ENCODE results near the gene KRTAP5-11. TPM values are rescaled to one million over a fixed set of nuclear protein-coding genes. Genes with fewer than 3 reads are reported as not detected.

KRTAP5-11 gene
- total and polyA plus RNA-seq, 2 donors (not counting 1 experiment from before 2014, with no cell fraction given) = not detected

DNA sequence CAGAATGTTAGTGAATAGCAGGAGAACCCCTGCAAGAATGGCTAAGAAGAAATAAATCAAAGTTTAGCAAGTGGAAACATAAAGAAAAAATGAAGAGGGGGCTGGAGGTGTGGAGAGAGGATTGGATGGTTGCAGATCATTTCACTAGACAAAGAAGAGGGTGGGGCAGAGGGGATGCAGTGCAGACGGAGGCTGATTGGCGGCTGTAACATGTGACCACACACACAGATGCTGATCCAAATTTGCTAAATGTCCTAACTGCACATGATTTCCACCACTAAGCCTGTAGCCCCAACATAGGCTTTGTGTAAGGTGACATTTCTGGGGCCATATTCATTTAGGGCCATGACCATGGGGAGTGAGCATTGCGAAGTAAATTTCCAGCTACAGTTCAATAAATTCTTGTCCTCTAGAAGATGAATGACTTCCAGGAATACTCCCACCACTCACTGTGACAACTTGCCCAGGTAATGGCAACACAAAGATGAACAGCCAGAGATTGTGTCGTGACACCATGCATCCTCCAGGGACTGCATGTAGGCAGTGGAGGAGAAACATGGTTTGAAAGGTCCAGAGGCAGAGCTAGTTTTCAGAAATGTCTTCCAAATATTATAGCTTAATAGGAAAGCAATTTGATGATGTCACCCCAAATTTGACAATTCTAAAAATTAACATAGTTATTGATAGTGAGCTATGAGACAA is 6.8 kb downstream of the KRTAP5-11 start:
- intact Hi-C loops (cut with micrococcal nuclease) = no loop called here
- no CpG with 5 or more reads among the region's 4 CpGs for WGBS (ENCODE audit: insufficient coverage)
- CTCF ChIA-PET = no interaction called here
- H3K9ac ChIP-seq (ENCODE audit: low read length) = no peak overlapping the region
- peaks cover 15% of the 10 kb centered on the region for H3K27me3 Mint-ChIP-seq
- ATAC-seq (ENCODE audit: low read depth) (no peak), DNase-seq (no peak)
- H3K4me2 ChIP-seq (replicated peaks; ENCODE audit: low read depth, low read length, poor library complexity, severe bottlenecking) = no peak overlapping the region
- H3K27ac Mint-ChIP-seq = no peak overlapping the region
- no peaks in the 10 kb centered on the region for H3K9me3 Mint-ChIP-seq (ENCODE audit: insufficient read depth)
- H3K4me3 ChIP-seq (ENCODE audit: control extremely low read depth in 1 of 5, extremely low read depth in 1 of 5, insufficient read depth in 1 of 5, low read depth in 2 of 5, low read length in 4 of 5) = no peak overlapping the region
- H2AFZ ChIP-seq (ENCODE audit: insufficient read depth, low read depth, low read length, poor library complexity, severe bottlenecking) = no peak overlapping the region
- no peaks in the 10 kb centered on the region for H3K9me3 ChIP-seq (ENCODE audit: control extremely low read depth in 1 of 3, control insufficient read depth in 2 of 3, insufficient read depth in 1 of 3, low read length in 2 of 3)
- no peak overlapping the region for H3K27ac ChIP-seq (ENCODE audit: low read length in 2 of 2)
- POLR2A ChIA-PET = no interaction called here
- H3K36me3 ChIP-seq (replicated peaks in 1 of 2; ENCODE audit: control extremely low read depth in 1 of 2, control insufficient read depth in 1 of 2, extremely low read depth in 1 of 2, insufficient read depth in 2 of 2, low read length in 1 of 2) = no peaks in the 10 kb centered on the region
- H4K20me1 ChIP-seq (ENCODE audit: control insufficient read depth, insufficient read depth, low read length, poor library complexity, severe bottlenecking) = no peaks in the 10 kb centered on the region
- peaks cover 3% of the 10 kb centered on the region for H3K4me1 Mint-ChIP-seq
- H3K79me2 ChIP-seq (ENCODE audit: control insufficient read depth, insufficient read depth, low read length) = no peaks in the 10 kb centered on the region
- peaks cover 0 to 2% of the 10 kb centered on the region in 2 donors for H3K4me1 ChIP-seq (ENCODE audit: control insufficient read depth in 2 of 2, insufficient read depth in 2 of 2, low read length in 2 of 2)
- no peak overlapping the region for H3K4me3 Mint-ChIP-seq
- H3K27me3 ChIP-seq (replicated peaks in 1 of 4; ENCODE audit: control extremely low read depth in 1 of 4, control insufficient read depth in 3 of 4, insufficient read depth in 4 of 4, low read length in 3 of 4) = peaks cover 0 to 5% (median 0%) of the 10 kb centered on the region in 4 experiments
- TF ChIP-seq EZH2 (IDR thresholded peaks at IDR 0.05; ENCODE audit: borderline replicate concordance, insufficient read depth, low read depth, low read length, poor library complexity, severe bottlenecking) (no peak), CTCF (IDR thresholded peaks at IDR 0.05) (no peak)

DNA sequence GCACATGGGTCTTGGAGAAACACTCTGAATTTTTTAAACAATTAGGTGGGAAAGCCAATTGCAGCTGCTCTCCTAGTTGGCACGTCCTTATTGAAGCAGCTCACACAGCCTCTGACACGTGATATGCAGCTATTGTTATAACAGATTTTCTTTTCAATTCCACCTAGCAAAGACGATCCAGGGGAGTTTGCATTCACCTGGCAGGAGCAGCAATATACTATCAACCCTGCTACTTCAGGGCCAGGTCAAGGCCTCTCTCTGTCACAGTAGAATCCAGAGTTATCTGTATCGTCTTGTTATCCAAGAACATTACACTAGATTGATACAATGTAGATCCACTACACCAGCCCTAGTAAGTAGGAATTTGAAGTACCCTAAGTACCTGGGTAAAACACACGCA is 8.3 kb downstream of the KRTAP5-11 start:
- H3K27ac Mint-ChIP-seq = no peak overlapping the region
- CTCF ChIA-PET = no interaction called here
- no peak for ATAC-seq (ENCODE audit: low read depth)

More for the DNA sequence above, 8.3 kb downstream of the KRTAP5-11 start:
- 86% methylated on average over 3 of the region's 5 CpGs for WGBS (ENCODE audit: insufficient coverage)
- Histone ChIP-seq H2AFZ (ENCODE audit: insufficient read depth, low read depth, low read length, poor library complexity, severe bottlenecking) (no peak overlapping the region), H3K9ac (ENCODE audit: low read length) (no peak overlapping the region), H3K9me3 (ENCODE audit: control extremely low read depth in 1 of 3, control insufficient read depth in 2 of 3, insufficient read depth in 1 of 3, low read length in 2 of 3) (no peaks in the 10 kb centered on the region), H3K27ac (ENCODE audit: low read length in 2 of 2) (no peak overlapping the region), H3K27me3 (replicated peaks in 1 of 4; ENCODE audit: control extremely low read depth in 1 of 4, control insufficient read depth in 3 of 4, insufficient read depth in 4 of 4, low read length in 3 of 4) (no peaks in the 10 kb centered on the region), H4K20me1 (ENCODE audit: control insufficient read depth, insufficient read depth, low read length, poor library complexity, severe bottlenecking) (no peaks in the 10 kb centered on the region), H3K4me3 (ENCODE audit: control extremely low read depth in 1 of 5, extremely low read depth in 1 of 5, insufficient read depth in 1 of 5, low read depth in 2 of 5, low read length in 4 of 5) (no peak overlapping the region), H3K4me2 (replicated peaks; ENCODE audit: low read depth, low read length, poor library complexity, severe bottlenecking) (no peak overlapping the region), H3K4me1 (ENCODE audit: control insufficient read depth in 2 of 2, insufficient read depth in 2 of 2, low read length in 2 of 2) (no peaks in the 10 kb centered on the region), H3K79me2 (ENCODE audit: control insufficient read depth, insufficient read depth, low read length) (no peaks in the 10 kb centered on the region), H3K36me3 (replicated peaks in 1 of 2; ENCODE audit: control extremely low read depth in 1 of 2, control insufficient read depth in 1 of 2, extremely low read depth in 1 of 2, insufficient read depth in 2 of 2, low read length in 1 of 2) (no peaks in the 10 kb centered on the region)
- Mint-ChIP-seq H3K27me3 (peaks cover 12% of the 10 kb centered on the region), H3K4me3 (no peak overlapping the region), H3K4me1 (no peaks in the 10 kb centered on the region), H3K9me3 (ENCODE audit: insufficient read depth) (no peaks in the 10 kb centered on the region)
- TF ChIP-seq CTCF (IDR thresholded peaks at IDR 0.05) (no peak), EZH2 (IDR thresholded peaks at IDR 0.05; ENCODE audit: borderline replicate concordance, insufficient read depth, low read depth, low read length, poor library complexity, severe bottlenecking) (no peak)
- no peak for DNase-seq
- POLR2A ChIA-PET = no interaction called here
- intact Hi-C loops (cut with micrococcal nuclease) = no loop called here

Measured in B cell (primary cell).